ENCODE data around the gene HYLS1.

DNA sequence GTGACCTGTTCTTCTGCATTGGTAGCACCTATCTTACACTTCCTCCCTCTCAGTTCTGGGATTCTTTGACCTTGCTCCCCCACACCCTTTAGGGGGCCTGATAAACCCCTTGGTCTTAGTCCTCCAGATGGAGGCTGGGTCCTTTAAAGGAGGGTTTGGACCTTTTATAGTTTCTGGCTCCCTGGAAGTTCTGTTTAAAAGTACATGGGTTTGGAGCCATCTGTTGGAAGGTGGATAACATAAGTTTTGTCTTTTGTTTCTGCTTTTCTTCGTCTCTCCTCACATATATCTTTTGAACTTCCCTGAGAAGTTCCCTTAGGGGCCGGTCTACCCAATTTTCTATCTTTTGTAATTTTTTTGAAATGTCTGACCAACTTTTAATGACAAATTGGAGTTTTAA is 17.9 kb upstream of the HYLS1 start:
- no peak for TF ChIP-seq CTCF (IDR thresholded peaks at IDR 0.05)
- no peak for TF ChIP-seq POLR2A (IDR thresholded peaks at IDR 0.05)
